Activated CD8-positive, alpha-beta memory T cell treated with anti-CD3 and anti-CD28 coated beads, Interleukin-2, amount 10 ng/mL, durations not matched to agents 7 days and 5 days (primary cell): ENCODE data around the gene ETS2. TPM values are rescaled to one million over a fixed set of nuclear protein-coding genes. Genes with fewer than 3 reads are reported as not detected.

Experiments used
- ATAC-seq: fragments of 150-1000 bp; cut with Tn5 transposase; one replicate; pipeline ENCODE4 v1.10.0; 2021; ENCODE audit warnings: moderate library complexity
- CTCF ChIA-PET: fragments of 350-600 bp; sonication (Branson Sonifier 250); formaldehyde crosslinking; loops from one replicate; lab custom pipeline; 2021; ENCODE audit warnings: antibody characterized with exemption; lab: Charles Lee
- DNase-seq: peaks from one replicate; pipeline ENCODE4 v3.0.0-alpha.2; 2020
- H3K27ac Mint-ChIP-seq: one replicate; pipeline ENCODE4 v1.8.0; 2021; ENCODE audit warnings: mild to moderate bottlenecking, mixed read lengths
- H3K27me3 Mint-ChIP-seq: one replicate; pipeline ENCODE4 v1.8.0; 2021; ENCODE audit warnings: mixed read lengths
- H3K36me3 Mint-ChIP-seq: one replicate; pipeline ENCODE4 v1.8.0; 2021; ENCODE audit warnings: mild to moderate bottlenecking, mixed read lengths
- H3K4me1 Mint-ChIP-seq: one replicate; pipeline ENCODE4 v1.8.0; 2021; ENCODE audit warnings: mixed read lengths
- H3K4me3 Mint-ChIP-seq: one replicate; pipeline ENCODE4 v1.8.0; 2021; ENCODE audit warnings: mild to moderate bottlenecking, moderate library complexity, mixed read lengths
- H3K9me3 Mint-ChIP-seq: one replicate; pipeline ENCODE4 v1.8.0; 2022; ENCODE audit warnings: low read depth, mixed read lengths
- total RNA-seq, 2 experiments: library from RNA; stranded (reverse); gene quantifications; one replicate each; pipeline ENCODE4 v1.2.3, GENCODE V29; 2021

Gene ETS2
- total RNA-seq, 2 experiments from 2014 or later, result 13.0 to 33.5 TPM

- no peak overlapping the region for H3K27ac Mint-ChIP-seq
- H3K9me3 Mint-ChIP-seq, result peaks cover 4% of the 10 kb centered on the region
- H3K4me3 Mint-ChIP-seq, result no peak overlapping the region
- no peak for DNase-seq
- CTCF ChIA-PET, result interaction anchor here (0.6 kb wide), 1 partner anchor 53 kb away, joined by 3 read pairs; no protein-coding TSS in a partner anchor
- peaks cover 4% of the 10 kb centered on the region for H3K4me1 Mint-ChIP-seq
- peaks cover 2% of the 10 kb centered on the region for H3K27me3 Mint-ChIP-seq
- H3K36me3 Mint-ChIP-seq, result peaks cover 7% of the 10 kb centered on the region
- no peak for ATAC-seq
Measured at GRCh38 chr21:38787461-38788274, 18.1 kb upstream of the ETS2 start.

GRCh38 chr21:38788275-38788905, 17.3 kb upstream of the ETS2 start:
- Mint-ChIP-seq H3K4me3 (no peak overlapping the region), H3K9me3 (no peaks in the 10 kb centered on the region), H3K36me3 (peaks cover 3% of the 10 kb centered on the region), H3K4me1 (peaks cover 4% of the 10 kb centered on the region), H3K27me3 (peaks cover 2% of the 10 kb centered on the region), H3K27ac (no peak overlapping the region)
- CTCF ChIA-PET, result interaction anchor here (0.6 kb wide), 1 partner anchor 53 kb away, joined by 3 read pairs; no protein-coding TSS in a partner anchor
- no peak for ATAC-seq
- no peak for DNase-seq

- DNase-seq, result no peak
- Mint-ChIP-seq H3K36me3 (peaks cover 2% of the 10 kb centered on the region), H3K9me3 (no peaks in the 10 kb centered on the region), H3K4me3 (no peak overlapping the region), H3K4me1 (peaks cover 4% of the 10 kb centered on the region), H3K27me3 (peaks cover 2% of the 10 kb centered on the region), H3K27ac (no peak overlapping the region)
- CTCF ChIA-PET, result no interaction called here
- ATAC-seq, result no peak
Measured at GRCh38 chr21:38789275-38789674, 16.5 kb upstream of the ETS2 start.

GRCh38 chr21:38790059-38790458, 15.7 kb upstream of the ETS2 start:
- Mint-ChIP-seq H3K36me3 (no peaks in the 10 kb centered on the region), H3K4me1 (peaks cover 4% of the 10 kb centered on the region), H3K27me3 (peaks cover 2% of the 10 kb centered on the region), H3K4me3 (no peak overlapping the region), H3K9me3 (no peaks in the 10 kb centered on the region), H3K27ac (no peak overlapping the region)
- ATAC-seq (no peak), DNase-seq (no peak)
- CTCF ChIA-PET, result no interaction called here

GRCh38 chr21:38790961-38791360, 14.8 kb upstream of the ETS2 start:
- H3K4me3 Mint-ChIP-seq, result no peak overlapping the region
- no peak for ATAC-seq
- no peak overlapping the region for H3K27ac Mint-ChIP-seq
- H3K9me3 Mint-ChIP-seq, result no peaks in the 10 kb centered on the region
- no peak for DNase-seq
- no peaks in the 10 kb centered on the region for H3K36me3 Mint-ChIP-seq
- CTCF ChIA-PET, result interaction anchor here (1.7 kb wide), 1 partner anchor 24 kb away, joined by 3 read pairs; no protein-coding TSS in a partner anchor
- H3K4me1 Mint-ChIP-seq, result peaks cover 4% of the 10 kb centered on the region
- no peaks in the 10 kb centered on the region for H3K27me3 Mint-ChIP-seq

GRCh38 chr21:38792676-38793459, 12.9 kb upstream of the ETS2 start:
- CTCF ChIA-PET, result interaction anchor here (1.7 kb wide), 1 partner anchor 26 kb away, joined by 3 read pairs; no protein-coding TSS in a partner anchor

GRCh38 chr21:38793926-38794713, 11.6 kb upstream of the ETS2 start:
- CTCF ChIA-PET, result no interaction called here
- ATAC-seq (no peak), DNase-seq (no peak)
- peaks cover 5% of the 10 kb centered on the region for H3K27me3 Mint-ChIP-seq
- no peak overlapping the region for H3K4me3 Mint-ChIP-seq
- peaks cover 10% of the 10 kb centered on the region for H3K4me1 Mint-ChIP-seq
- no peaks in the 10 kb centered on the region for H3K9me3 Mint-ChIP-seq
- no peaks in the 10 kb centered on the region for H3K36me3 Mint-ChIP-seq
- H3K27ac Mint-ChIP-seq, result no peak overlapping the region

More at GRCh38 chr21:38792676-38793459, 12.9 kb upstream of the ETS2 start:
- Mint-ChIP-seq H3K36me3 (no peaks in the 10 kb centered on the region), H3K4me3 (no peak overlapping the region), H3K27ac (no peak overlapping the region), H3K27me3 (peaks cover 5% of the 10 kb centered on the region), H3K4me1 (peaks cover under 1% of the 10 kb centered on the region), H3K9me3 (no peaks in the 10 kb centered on the region)
- no peak for DNase-seq
- no peak for ATAC-seq

GRCh38 chr21:38794978-38795377, 10.8 kb upstream of the ETS2 start:
- H3K4me1 Mint-ChIP-seq, result peaks cover 10% of the 10 kb centered on the region
- H3K36me3 Mint-ChIP-seq, result no peaks in the 10 kb centered on the region
- H3K27me3 Mint-ChIP-seq, result peaks cover 5% of the 10 kb centered on the region
- CTCF ChIA-PET, result no interaction called here
- H3K4me3 Mint-ChIP-seq, result no peak overlapping the region
- no peak overlapping the region for H3K27ac Mint-ChIP-seq
- no peaks in the 10 kb centered on the region for H3K9me3 Mint-ChIP-seq
- DNase-seq, result no peak
- no peak for ATAC-seq

- Mint-ChIP-seq H3K36me3 (no peaks in the 10 kb centered on the region), H3K27ac (no peak overlapping the region), H3K27me3 (peaks cover 5% of the 10 kb centered on the region), H3K4me1 (peaks cover 10% of the 10 kb centered on the region), H3K9me3 (no peaks in the 10 kb centered on the region), H3K4me3 (no peak overlapping the region)
- CTCF ChIA-PET, result no interaction called here
- no peak for DNase-seq
- no peak for ATAC-seq
Measured at GRCh38 chr21:38795475-38795874, 10.3 kb upstream of the ETS2 start.

- Mint-ChIP-seq H3K4me1 (peaks cover 11% of the 10 kb centered on the region), H3K27ac (peak overlapping the region; percentile 4), H3K4me3 (no peak overlapping the region), H3K27me3 (peaks cover 5% of the 10 kb centered on the region), H3K9me3 (no peaks in the 10 kb centered on the region), H3K36me3 (no peaks in the 10 kb centered on the region)
- CTCF ChIA-PET, result interaction anchor here (1.1 to 1.4 kb wide), 2 partner anchors 8 to 342 kb away, joined by 3 to 4 read pairs; no protein-coding TSS in a partner anchor
- no peak for DNase-seq
- no peak for ATAC-seq
Measured at GRCh38 chr21:38796424-38796823, 9.3 kb upstream of the ETS2 start.

GRCh38 chr21:38797470-38797869, 8.3 kb upstream of the ETS2 start:
- Mint-ChIP-seq H3K4me1 (peaks cover 15% of the 10 kb centered on the region), H3K9me3 (no peaks in the 10 kb centered on the region), H3K27ac (no peak overlapping the region), H3K4me3 (no peak overlapping the region), H3K27me3 (peaks cover 5% of the 10 kb centered on the region), H3K36me3 (no peaks in the 10 kb centered on the region)
- ATAC-seq (no peak), DNase-seq (no peak)
- CTCF ChIA-PET, result interaction anchor here (1.4 kb wide), 1 partner anchor 341 kb away, joined by 3 read pairs; no protein-coding TSS in a partner anchor

- Mint-ChIP-seq H3K27me3 (peaks cover 5% of the 10 kb centered on the region), H3K27ac (no peak overlapping the region), H3K36me3 (no peaks in the 10 kb centered on the region), H3K9me3 (no peaks in the 10 kb centered on the region), H3K4me3 (no peak overlapping the region), H3K4me1 (peaks cover 15% of the 10 kb centered on the region)
- no peak for DNase-seq
- CTCF ChIA-PET, result no interaction called here
- ATAC-seq, result no peak
Measured at GRCh38 chr21:38798081-38798480, 7.6 kb upstream of the ETS2 start.
